Stomach (tissue), 4 donors: Measurements from ENCODE around the gene GRIK1.

Experiments used
- CTCF ChIP-seq, 7 experiments: fragments of 450-650 bp in 4 of 7; fragments of 200-600 bp in 3 of 7; sonication (generic) in 3 of 7; IDR thresholded peaks; one replicate each; pipeline ENCODE4 v1.5.1; 2016 to 2019; ENCODE audit warnings: antibody characterized with exemption in 7 of 7, control low read depth in 2 of 7, mild to moderate bottlenecking in 1 of 7
- EP300 ChIP-seq: sonication (generic); formaldehyde crosslinking; IDR thresholded peaks from one replicate; pipeline ENCODE4 v1.6.1; 2017; ENCODE audit warnings: antibody characterized with exemption
- POLR2A ChIP-seq, 4 donors: fragments of 450-650 bp; IDR thresholded peaks; one replicate each; pipeline ENCODE4 v1.6.1; 2016; ENCODE audit warnings: antibody characterized with exemption in 4 of 4, control low read depth in 2 of 4, mild to moderate bottlenecking in 1 of 4, moderate library complexity in 1 of 4
- POLR2AphosphoS5 ChIP-seq, 3 donors: sonication (generic); formaldehyde crosslinking; IDR thresholded peaks; one replicate each; pipeline ENCODE4 v1.6.1; 2016; ENCODE audit warnings: antibody characterized with exemption in 3 of 3

GRCh38 chr21:29893687-29894086 lies 46.1 kb downstream of the GRIK1 start:
- TF ChIP-seq POLR2AphosphoS5 (IDR thresholded peaks at IDR 0.05) (no peak), CTCF (IDR thresholded peaks at IDR 0.05) (no peak), POLR2A (IDR thresholded peaks at IDR 0.05) (no peak), EP300 (no peak)
